B cell (primary cell): Measurements from ENCODE around the gene HSPA1A. TPM values are rescaled to one million over a fixed set of nuclear protein-coding genes. Genes with fewer than 3 reads are reported as not detected.

Experiments used
- ATAC-seq: fragments of 200-7000 bp; cut with Tn5 transposase; one replicate; pipeline ENCODE4 v1.10.0; 2021; ENCODE audit warnings: low read depth, mild to moderate bottlenecking, moderate number of reproducible peaks, moderate library complexity
- CTCF ChIA-PET: fragments of 350-600 bp; sonication (Branson Sonifier 250); formaldehyde crosslinking; loops from one replicate; lab custom pipeline; 2021; ENCODE audit warnings: antibody characterized with exemption, inconsistent platforms; lab: Charles Lee
- POLR2A ChIA-PET: fragments of 350-600 bp; sonication (Branson Sonifier 250); formaldehyde crosslinking; loops from one replicate; lab custom pipeline; 2021; ENCODE audit warnings: antibody characterized with exemption; lab: Charles Lee
- DNase-seq: peaks from one replicate; pipeline ENCODE4 v3.0.0; 2013
- H2AFZ ChIP-seq: 2 replicates; pipeline ENCODE4 v1.6.1; 2012; ENCODE audit warnings: mild to moderate bottlenecking, low read depth, low read length; ENCODE audit not compliant: insufficient read depth, poor library complexity, severe bottlenecking
- H3K27ac ChIP-seq, 2 donors: 1 replicate in 1 of 2; 2 replicates in 1 of 2; pipeline ENCODE4 v1.5.1; 2012 to 2013; ENCODE audit warnings: low read length in 2 of 2, mild to moderate bottlenecking in 2 of 2, moderate library complexity in 1 of 2
- H3K27me3 ChIP-seq, 4 experiments: fragments of 200-600 bp in 1 of 4; sonication (generic) in 1 of 4; replicated peaks in 1 of 4; 1 replicate in 2 of 4; 2 replicates in 2 of 4; pipeline versions ENCODE4 v1.6.1 to v1.7.0; 2013 to 2016; ENCODE audit warnings: low read length in 3 of 4, mild to moderate bottlenecking in 2 of 4, mixed read lengths in 1 of 4, moderate library complexity in 1 of 4; ENCODE audit not compliant: insufficient read depth in 4 of 4, control insufficient read depth in 3 of 4; ENCODE audit errors: control extremely low read depth in 1 of 4
- H3K36me3 ChIP-seq, 2 experiments: replicated peaks in 1 of 2; 1 replicate in 1 of 2; 2 replicates in 1 of 2; pipeline versions ENCODE4 v1.6.1 to v1.7.1; 2013; ENCODE audit warnings: low read length in 1 of 2; ENCODE audit not compliant: insufficient read depth in 2 of 2, control insufficient read depth in 1 of 2; ENCODE audit errors: control extremely low read depth in 1 of 2, extremely low read depth in 1 of 2
- H3K4me1 ChIP-seq, 2 donors: fragments of 200-600 bp in 1 of 2; sonication (generic) in 1 of 2; 1 replicate in 1 of 2; 2 replicates in 1 of 2; pipeline versions ENCODE4 v1.5.1 to v1.6.1; 2013 to 2017; ENCODE audit warnings: low read length in 2 of 2; ENCODE audit not compliant: control insufficient read depth in 2 of 2, insufficient read depth in 2 of 2
- H3K4me2 ChIP-seq: replicated peaks from 2 replicates; pipeline ENCODE3; 2012; ENCODE audit warnings: mild to moderate bottlenecking, low read depth, low read length; ENCODE audit not compliant: poor library complexity, severe bottlenecking
- H3K4me3 ChIP-seq, 5 experiments: fragments of 200-600 bp in 1 of 5; sonication (generic) in 1 of 5; 1 replicate in 3 of 5; 2 replicates in 2 of 5; pipeline versions ENCODE4 v1.5.1 to v1.7.0; 2011 to 2016; ENCODE audit warnings: low read length in 4 of 5, mild to moderate bottlenecking in 4 of 5, low read depth in 2 of 5, control low read depth in 1 of 5, moderate library complexity in 1 of 5; ENCODE audit not compliant: insufficient read depth in 1 of 5; ENCODE audit errors: control extremely low read depth in 1 of 5, extremely low read depth in 1 of 5
- H3K79me2 ChIP-seq: fragments of 200-600 bp; sonication (generic); one replicate; pipeline ENCODE4 v1.6.0; 2016; ENCODE audit warnings: low read length; ENCODE audit not compliant: control insufficient read depth, insufficient read depth
- H3K9ac ChIP-seq: fragments of 200-600 bp; sonication (generic); 2 replicates; pipeline ENCODE4 v1.6.1; 2017; ENCODE audit warnings: mild to moderate bottlenecking, low read length, moderate library complexity
- H3K9me3 ChIP-seq, 3 donors: one replicate each; pipeline versions ENCODE4 v1.6.1 to v1.7.1; 2013; ENCODE audit warnings: low read length in 2 of 3; ENCODE audit not compliant: control insufficient read depth in 2 of 3, insufficient read depth in 1 of 3; ENCODE audit errors: control extremely low read depth in 1 of 3
- H4K20me1 ChIP-seq: 2 replicates; pipeline ENCODE4 v1.6.0; 2012; ENCODE audit warnings: mild to moderate bottlenecking, low read length; ENCODE audit not compliant: insufficient read depth, control insufficient read depth, poor library complexity, severe bottlenecking
- H3K27ac Mint-ChIP-seq: one replicate; pipeline ENCODE4 v1.8.0; 2021; ENCODE audit warnings: mixed read lengths
- H3K27me3 Mint-ChIP-seq: one replicate; pipeline ENCODE4 v1.8.0; 2021; ENCODE audit warnings: mixed read lengths
- H3K4me1 Mint-ChIP-seq: one replicate; pipeline ENCODE4 v1.8.0; 2021; ENCODE audit warnings: mixed read lengths
- H3K4me3 Mint-ChIP-seq: one replicate; pipeline ENCODE4 v1.8.0; 2021; ENCODE audit warnings: mixed read lengths
- H3K9me3 Mint-ChIP-seq: one replicate; pipeline ENCODE4 v1.8.0; 2022; ENCODE audit warnings: mixed read lengths; ENCODE audit not compliant: insufficient read depth
- EZH2 ChIP-seq: IDR thresholded peaks from 2 replicates; pipeline ENCODE4 v1.6.1; 2012; ENCODE audit warnings: borderline replicate concordance, low read depth, mild to moderate bottlenecking, moderate library complexity, low read length; ENCODE audit not compliant: insufficient read depth, poor library complexity, severe bottlenecking
- WGBS: methylation state at CpG from one replicate; pipeline ENCODE4 v1.1.5; 2013; ENCODE audit warnings: missing lambda C conversion rate; ENCODE audit not compliant: insufficient coverage; 5-methylcytosine and 5-hydroxymethylcytosine counted together
- intact Hi-C: fragments of 100-400 bp; cut with micrococcal nuclease; formaldehyde crosslinking; loops from one replicate; pipeline ENCODE4 v1.10.0; 2022
- polyA plus RNA-seq: library from polyadenylated mRNA; depleted of rRNA; stranded (reverse); fragments of >200 nt; gene quantifications from 2 replicates; pipeline ENCODE4 v1.2.3, GENCODE V29; 2012
- total RNA-seq, 2 donors: library from RNA; stranded (reverse); fragments of 120-200 nt in 1 of 2; gene quantifications; 1 replicate in 1 of 2; 2 replicates in 1 of 2; pipeline versions ENCODE4 v1.2.3 to v1.2.4, GENCODE V29; 2013 to 2022
- TF ChIP-seq, protein P1 (sequence below): fragments of 200-600 bp; IDR thresholded peaks from one replicate; pipeline ENCODE4 v1.8.0; 2022; ENCODE audit warnings: antibody characterized with exemption, mild to moderate bottlenecking

HSPA1A gene
- total and polyA plus RNA-seq, 2 donors (not counting 1 experiment from before 2014, with no cell fraction given) = 61.2 to 129 TPM

DNA sequence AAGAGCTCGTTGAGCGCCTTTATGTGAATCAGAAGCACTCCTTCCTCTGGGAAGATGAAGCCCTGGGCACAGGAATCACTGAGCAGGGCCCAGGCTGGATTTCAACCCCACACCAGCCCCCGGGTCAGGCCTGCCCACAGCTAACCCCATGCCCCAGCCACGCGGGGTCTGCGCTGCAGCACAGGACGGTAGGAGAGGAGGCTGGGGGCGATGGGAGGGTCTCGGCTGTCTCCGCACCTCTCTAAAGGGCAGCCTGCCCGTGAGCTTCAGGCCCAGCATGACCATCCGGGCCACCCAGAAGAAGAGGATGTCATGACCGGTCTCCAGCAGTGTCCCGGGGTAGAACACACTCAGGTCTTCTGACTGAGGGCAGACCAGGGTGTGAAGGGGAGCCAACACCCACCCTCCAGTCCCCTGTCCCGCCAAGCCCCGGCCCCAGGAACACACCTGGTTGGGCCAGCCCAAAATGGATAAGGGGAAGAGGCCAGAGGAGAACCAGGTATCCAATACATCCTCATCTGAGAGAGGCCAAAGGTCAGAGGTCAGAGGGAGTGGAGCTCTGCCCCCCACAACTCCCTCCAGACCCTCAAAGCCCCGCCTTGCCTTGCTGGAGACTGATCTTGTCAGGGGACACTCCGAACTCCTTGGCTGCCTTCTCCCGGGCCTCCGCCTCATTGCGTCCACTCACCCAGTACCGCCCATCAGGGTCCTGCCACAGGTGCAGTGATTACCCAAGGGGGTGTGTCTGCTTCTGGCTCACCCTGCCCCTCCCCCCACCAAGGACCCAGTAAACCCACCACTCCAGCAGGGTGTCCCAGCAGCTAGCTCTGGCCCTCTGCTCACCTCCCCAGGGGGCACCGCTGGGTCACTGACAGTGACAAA is 33.9 kb upstream of the HSPA1A start:
- POLR2A ChIA-PET = interaction anchor here (0.5 to 1.0 kb wide), 2 partner anchors 48 to 50 kb away, joined by 4 to 9 read pairs; no protein-coding TSS in a partner anchor

More for the DNA sequence above, 33.9 kb upstream of the HSPA1A start:
- Histone ChIP-seq H3K4me3 (no peak overlapping the region), H2AFZ (no peak overlapping the region), H3K36me3 (peaks cover 0 to 75% of the 10 kb centered on the region in 2 experiments), H3K27ac (no peak overlapping the region), H3K79me2 (peaks cover 25% of the 10 kb centered on the region), H3K9ac (no peak overlapping the region), H4K20me1 (no peaks in the 10 kb centered on the region), H3K27me3 (no peaks in the 10 kb centered on the region), H3K4me2 (no peak overlapping the region), H3K4me1 (peaks cover 12 to 14% of the 10 kb centered on the region in 2 donors), H3K9me3 (no peaks in the 10 kb centered on the region)
- Mint-ChIP-seq H3K4me3 (no peak overlapping the region), H3K9me3 (no peaks in the 10 kb centered on the region), H3K27ac (no peak overlapping the region), H3K27me3 (no peaks in the 10 kb centered on the region), H3K4me1 (peaks cover 15% of the 10 kb centered on the region)
- CTCF ChIA-PET = no interaction called here
- no peak for DNase-seq
- intact Hi-C loops = no loop called here
- TF ChIP-seq EZH2 = no peak
- TF ChIP-seq, protein P1, sequence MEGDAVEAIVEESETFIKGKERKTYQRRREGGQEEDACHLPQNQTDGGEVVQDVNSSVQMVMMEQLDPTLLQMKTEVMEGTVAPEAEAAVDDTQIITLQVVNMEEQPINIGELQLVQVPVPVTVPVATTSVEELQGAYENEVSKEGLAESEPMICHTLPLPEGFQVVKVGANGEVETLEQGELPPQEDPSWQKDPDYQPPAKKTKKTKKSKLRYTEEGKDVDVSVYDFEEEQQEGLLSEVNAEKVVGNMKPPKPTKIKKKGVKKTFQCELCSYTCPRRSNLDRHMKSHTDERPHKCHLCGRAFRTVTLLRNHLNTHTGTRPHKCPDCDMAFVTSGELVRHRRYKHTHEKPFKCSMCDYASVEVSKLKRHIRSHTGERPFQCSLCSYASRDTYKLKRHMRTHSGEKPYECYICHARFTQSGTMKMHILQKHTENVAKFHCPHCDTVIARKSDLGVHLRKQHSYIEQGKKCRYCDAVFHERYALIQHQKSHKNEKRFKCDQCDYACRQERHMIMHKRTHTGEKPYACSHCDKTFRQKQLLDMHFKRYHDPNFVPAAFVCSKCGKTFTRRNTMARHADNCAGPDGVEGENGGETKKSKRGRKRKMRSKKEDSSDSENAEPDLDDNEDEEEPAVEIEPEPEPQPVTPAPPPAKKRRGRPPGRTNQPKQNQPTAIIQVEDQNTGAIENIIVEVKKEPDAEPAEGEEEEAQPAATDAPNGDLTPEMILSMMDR = no peak
- 96% methylated on average over 18 of the region's 23 CpGs for WGBS
- no peak for ATAC-seq
